ENCODE results near the gene PIGM. TPM values are rescaled to one million over a fixed set of nuclear protein-coding genes. Genes with fewer than 3 reads are reported as not detected.

PIGM gene
- total RNA-seq, 1 donor from 2014 or later = 6.5 TPM

- Mint-ChIP-seq H3K4me3 (ENCODE audit: unreplicated experiment) (no peak overlapping the region), H3K4me1 (ENCODE audit: low read depth) (peaks cover 11% of the 10 kb centered on the region), H3K27me3 (ENCODE audit: low read depth) (peaks cover 58% of the 10 kb centered on the region), H3K36me3 (ENCODE audit: low read depth) (no peaks in the 10 kb centered on the region), H3K9me3 (ENCODE audit: low read depth) (no peaks in the 10 kb centered on the region), H3K27ac (ENCODE audit: unreplicated experiment) (no peak overlapping the region)
- DNase-seq (ENCODE audit: low spot score) = no peak
- TF ChIP-seq CTCF (IDR thresholded peaks at IDR 0.05) = no peak
Observed at GRCh38 chr1:160066829-160067745, 35.3 kb upstream of the PIGM start.

- no peak for TF ChIP-seq CTCF (IDR thresholded peaks at IDR 0.05)
- Mint-ChIP-seq H3K36me3 (ENCODE audit: low read depth) (no peaks in the 10 kb centered on the region), H3K27me3 (ENCODE audit: low read depth) (peaks cover 56% of the 10 kb centered on the region), H3K4me3 (ENCODE audit: unreplicated experiment) (no peak overlapping the region), H3K9me3 (ENCODE audit: low read depth) (no peaks in the 10 kb centered on the region), H3K27ac (ENCODE audit: unreplicated experiment) (no peak overlapping the region), H3K4me1 (ENCODE audit: low read depth) (peaks cover 2% of the 10 kb centered on the region)
- DNase-seq (ENCODE audit: low spot score) = peak; percentile 17
Observed at GRCh38 chr1:160064746-160065145, 33.0 kb upstream of the PIGM start.

- H3K4me3 Mint-ChIP-seq (ENCODE audit: unreplicated experiment) = no peak overlapping the region
- H3K36me3 Mint-ChIP-seq (ENCODE audit: low read depth) = no peaks in the 10 kb centered on the region
- H3K27me3 Mint-ChIP-seq (ENCODE audit: low read depth) = peaks cover 56% of the 10 kb centered on the region
- DNase-seq (ENCODE audit: low spot score) = no peak
- no peaks in the 10 kb centered on the region for H3K9me3 Mint-ChIP-seq (ENCODE audit: low read depth)
- H3K4me1 Mint-ChIP-seq (ENCODE audit: low read depth) = no peaks in the 10 kb centered on the region
- no peak for TF ChIP-seq CTCF (IDR thresholded peaks at IDR 0.05)
- H3K27ac Mint-ChIP-seq (ENCODE audit: unreplicated experiment) = no peak overlapping the region
Observed at GRCh38 chr1:160064164-160064563, 32.4 kb upstream of the PIGM start.

- H3K9me3 Mint-ChIP-seq (ENCODE audit: low read depth) = no peaks in the 10 kb centered on the region
- no peaks in the 10 kb centered on the region for H3K36me3 Mint-ChIP-seq (ENCODE audit: low read depth)
- peaks cover 62% of the 10 kb centered on the region for H3K27me3 Mint-ChIP-seq (ENCODE audit: low read depth)
- no peak for TF ChIP-seq CTCF (IDR thresholded peaks at IDR 0.05)
- DNase-seq (ENCODE audit: low spot score) = no peak
- no peak overlapping the region for H3K4me3 Mint-ChIP-seq (ENCODE audit: unreplicated experiment)
- H3K4me1 Mint-ChIP-seq (ENCODE audit: low read depth) = no peaks in the 10 kb centered on the region
- H3K27ac Mint-ChIP-seq (ENCODE audit: unreplicated experiment) = no peak overlapping the region
Observed at GRCh38 chr1:160063176-160063575, 31.4 kb upstream of the PIGM start.

GRCh38 chr1:160062230-160062532 is 30.4 kb upstream of the PIGM start:
- Mint-ChIP-seq H3K4me1 (ENCODE audit: low read depth) (no peaks in the 10 kb centered on the region), H3K27ac (ENCODE audit: unreplicated experiment) (no peak overlapping the region), H3K9me3 (ENCODE audit: low read depth) (no peaks in the 10 kb centered on the region), H3K36me3 (ENCODE audit: low read depth) (no peaks in the 10 kb centered on the region), H3K4me3 (ENCODE audit: unreplicated experiment) (no peak overlapping the region), H3K27me3 (ENCODE audit: low read depth) (peaks cover 69% of the 10 kb centered on the region)
- TF ChIP-seq CTCF (IDR thresholded peaks at IDR 0.05) = no peak
- DNase-seq (ENCODE audit: low spot score) = no peak
